ENCODE data around the gene EXOC4.

EXOC4 gene

DNA sequence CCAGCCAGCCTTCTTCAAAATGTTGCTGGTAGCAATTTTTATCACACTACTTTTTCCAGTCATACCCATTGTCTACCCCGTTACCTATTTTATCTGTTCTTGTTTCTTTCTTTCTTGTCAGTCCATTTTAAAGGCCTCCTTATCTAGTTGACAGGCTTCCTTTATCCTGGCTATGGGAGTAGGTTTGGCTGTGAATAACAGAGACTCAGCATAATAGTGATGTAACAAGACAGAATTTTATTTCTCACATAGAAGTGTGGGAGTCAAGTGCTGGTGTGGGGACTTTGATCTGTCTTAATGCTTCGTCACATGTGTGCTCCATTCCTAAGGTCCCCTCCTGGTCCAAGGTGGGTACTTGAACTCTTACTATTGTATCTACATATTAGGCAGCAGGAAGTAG, 283.6 kb downstream of the EXOC4 start:
- ChIA-PET POLR2A (ENCODE audit: low non-redundant PET) (no interaction called here), CTCF (no interaction called here)
- no peak for DNase-seq (ENCODE audit: low spot score)
- no peak overlapping the region for H3K27ac ChIP-seq
- TF ChIP-seq CTCF (conservative IDR thresholded peaks at IDR 0.05; ENCODE audit: low read depth), result no peak

GRCh38 chr7:133539016-133539415, 286.1 kb downstream of the EXOC4 start:
- ChIA-PET CTCF (no interaction called here), POLR2A (ENCODE audit: low non-redundant PET) (no interaction called here)

GRCh38 chr7:133540096-133540860, 287.4 kb downstream of the EXOC4 start:
- ChIA-PET CTCF (interaction anchor here (0.5 kb wide), 1 partner anchor 25 kb away, joined by 3 read pairs; no protein-coding TSS in a partner anchor), POLR2A (ENCODE audit: low non-redundant PET) (no interaction called here)
- H3K27ac ChIP-seq, result no peak overlapping the region
- TF ChIP-seq CTCF (conservative IDR thresholded peaks at IDR 0.05; ENCODE audit: low read depth), result no peak
- no peak for DNase-seq (ENCODE audit: low spot score)

More at GRCh38 chr7:133539016-133539415, 286.1 kb downstream of the EXOC4 start:
- TF ChIP-seq CTCF (conservative IDR thresholded peaks at IDR 0.05; ENCODE audit: low read depth), result no peak
- DNase-seq (ENCODE audit: low spot score), result no peak
- H3K27ac ChIP-seq, result no peak overlapping the region

DNA sequence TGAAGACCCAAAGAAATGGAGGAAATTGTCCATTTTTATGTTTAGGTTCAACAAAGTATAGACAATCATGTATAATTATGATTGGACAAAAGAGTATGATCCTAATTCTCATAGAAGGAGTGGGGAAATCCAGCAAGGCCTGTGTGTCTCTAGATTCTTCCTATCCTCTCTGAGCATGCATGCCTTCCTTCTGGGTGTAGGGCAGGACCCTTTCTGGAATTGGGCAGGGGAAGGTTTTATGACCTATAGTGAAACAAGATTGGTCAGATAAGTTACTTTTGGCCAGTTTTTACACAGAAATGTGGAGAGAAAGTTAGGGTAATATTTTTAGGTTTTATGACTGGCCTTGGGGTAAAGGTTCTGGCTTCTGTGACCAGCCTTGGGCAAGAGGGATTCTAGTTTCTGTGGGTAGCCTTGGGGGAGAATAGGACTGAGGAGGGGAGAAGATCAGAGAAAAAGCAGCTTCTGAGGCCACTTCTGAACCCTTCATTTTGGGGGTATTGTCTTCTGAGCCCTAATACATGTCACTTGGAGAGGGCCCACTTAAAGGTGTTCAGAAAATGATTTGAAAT, 289.4 kb downstream of the EXOC4 start:
- CTCF ChIA-PET, result no interaction called here
- TF ChIP-seq CTCF (conservative IDR thresholded peaks at IDR 0.05; ENCODE audit: low read depth), result no peak

DNA sequence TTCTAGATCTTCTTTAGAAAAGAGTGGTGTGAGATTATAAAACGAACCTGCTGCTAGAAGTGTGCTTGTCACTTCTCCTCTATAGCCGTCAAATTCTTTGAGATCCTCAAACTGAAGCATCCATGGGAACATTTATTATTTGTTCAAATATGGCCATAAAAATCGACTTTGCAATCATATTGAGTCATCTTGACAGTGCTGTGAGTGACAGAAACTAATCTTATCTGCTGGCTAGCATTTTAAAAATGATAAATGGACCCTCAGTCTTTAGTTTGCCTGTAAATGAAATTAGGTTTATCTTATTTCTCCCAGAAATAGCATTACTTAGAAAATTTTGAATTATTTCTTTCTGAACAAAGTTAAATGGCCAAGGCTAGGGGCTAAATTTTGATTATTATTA, 290.8 kb downstream of the EXOC4 start:
- no peak overlapping the region for H3K27ac ChIP-seq
- CTCF ChIA-PET, result no interaction called here
- POLR2A ChIA-PET (ENCODE audit: low non-redundant PET), result no interaction called here
- no peak for DNase-seq (ENCODE audit: low spot score)
- TF ChIP-seq CTCF (conservative IDR thresholded peaks at IDR 0.05; ENCODE audit: low read depth), result no peak

More for the DNA sequence above, 289.4 kb downstream of the EXOC4 start:
- POLR2A ChIA-PET (ENCODE audit: low non-redundant PET), result no interaction called here
- DNase-seq (ENCODE audit: low spot score), result no peak
- H3K27ac ChIP-seq, result no peak overlapping the region

- no peak for TF ChIP-seq CTCF (conservative IDR thresholded peaks at IDR 0.05; ENCODE audit: low read depth)
- H3K27ac ChIP-seq, result no peak overlapping the region
- ChIA-PET CTCF (no interaction called here), POLR2A (ENCODE audit: low non-redundant PET) (no interaction called here)
- peak; percentile 1 for DNase-seq (ENCODE audit: low spot score)
These were observed 292.7 kb downstream of the EXOC4 start for GRCh38 chr7:133545618-133546017.

All from RWPE1 (cell line).